Renal cortex interstitium (tissue), 11 donors: Measurements from ENCODE around the gene KCNIP3. TPM values are rescaled to one million over a fixed set of nuclear protein-coding genes. Genes with fewer than 3 reads are reported as not detected.

ENCODE experiments used
- DNase-seq, 11 donors: peaks; one replicate each; pipeline ENCODE4 v3.0.0-alpha.2; 2013; ENCODE audit warnings: low read depth in 9 of 11, low spot score in 4 of 11; ENCODE audit errors: extremely low read depth in 1 of 11
- polyA plus RNA-seq, 3 donors: library from polyadenylated mRNA; unstranded; fragments of 120-200 nt; gene quantifications; one replicate each; pipeline ENCODE4 v1.2.1, GENCODE V29; 2013; ENCODE audit not compliant: insufficient read length in 3 of 3

The KCNIP3 gene
- polyA plus RNA-seq, 3 donors: 12.4 to 22.4 (median 16.5) TPM

- DNase-seq: no peak
These were observed 23.2 kb downstream of the KCNIP3 start for GRCh38 chr2:95320344-95320712.

- no peak for DNase-seq
These were observed 24.0 kb downstream of the KCNIP3 start for GRCh38 chr2:95320986-95321767.

- DNase-seq: no peak
These were observed 26.4 kb downstream of the KCNIP3 start for GRCh38 chr2:95323347-95324155.

GRCh38 chr2:95325026-95325425 is 27.9 kb downstream of the KCNIP3 start:
- no peak for DNase-seq

GRCh38 chr2:95325590-95326432 is 28.7 kb downstream of the KCNIP3 start:
- no peak for DNase-seq

GRCh38 chr2:95326433-95327140 is 29.4 kb downstream of the KCNIP3 start:
- no peak for DNase-seq

GRCh38 chr2:95327861-95328260 is 30.7 kb downstream of the KCNIP3 start:
- no peak for DNase-seq

GRCh38 chr2:95328358-95329125 is 31.4 kb downstream of the KCNIP3 start:
- DNase-seq: no peak

GRCh38 chr2:95329401-95329800 is 32.3 kb downstream of the KCNIP3 start:
- DNase-seq: no peak

- no peak for DNase-seq
These were observed 33.0 kb downstream of the KCNIP3 start for GRCh38 chr2:95329891-95330793.

GRCh38 chr2:95330794-95331338 is 33.7 kb downstream of the KCNIP3 start:
- DNase-seq: no peak

- DNase-seq: no peak
These were observed 34.5 kb downstream of the KCNIP3 start for GRCh38 chr2:95331606-95332005.

GRCh38 chr2:95332036-95332435 is 34.9 kb downstream of the KCNIP3 start:
- DNase-seq: no peak

GRCh38 chr2:95333056-95333455 is 35.9 kb downstream of the KCNIP3 start:
- DNase-seq: no peak

GRCh38 chr2:95333888-95334338 is 36.8 kb downstream of the KCNIP3 start:
- peak in 10 of 11 donors; percentile 69 to 91 (median 82) for DNase-seq

- no peak for DNase-seq
These were observed 37.9 kb downstream of the KCNIP3 start for GRCh38 chr2:95334916-95335641.
